GM12891 (cell line): ENCODE data around the gene THEM4.

Experiments used
- DNase-seq: peaks from one replicate; pipeline ENCODE4 v3.0.0; 2011; ENCODE audit warnings: low spot score; ENCODE audit not compliant: insufficient read length
- FAIRE-seq: peaks from 2 replicates; lab custom pipeline; 2011; peaks lifted over from hg19 to GRCh38; lab: Jason Lieb, UNC
- PAX5 ChIP-seq: IDR thresholded peaks from 2 replicates; pipeline ENCODE4 v1.6.1; 2011; ENCODE audit warnings: low read length, moderate library complexity, mild to moderate bottlenecking; ENCODE audit not compliant: insufficient read depth, severe bottlenecking
- POLR2A ChIP-seq: IDR thresholded peaks from 2 replicates; pipeline ENCODE4 v1.6.1; 2011; ENCODE audit warnings: low read depth, low read length, control low read depth
- POLR2AphosphoS5 ChIP-seq: IDR thresholded peaks from 2 replicates; pipeline ENCODE4 v1.6.1; 2011; ENCODE audit warnings: low read depth, low read length, control low read depth
- POU2F2 ChIP-seq: IDR thresholded peaks from 2 replicates; pipeline ENCODE4 v1.6.1; 2011; ENCODE audit warnings: low read depth, mild to moderate bottlenecking, control low read depth, low read length, moderate library complexity
- SPI1 ChIP-seq: IDR thresholded peaks from 2 replicates; pipeline ENCODE4 v1.6.1; 2011; ENCODE audit warnings: low read depth, low read length, control low read depth
- TAF1 ChIP-seq: IDR thresholded peaks from 2 replicates; pipeline ENCODE4 v1.6.1; 2011; ENCODE audit warnings: low read depth, low read length, control low read depth

Gene THEM4

GRCh38 chr1:151838222-151839081, 70.9 kb downstream of the THEM4 start:
- DNase-seq (peak; percentile 53), FAIRE-seq (peak; percentile 69)
- TF ChIP-seq POLR2AphosphoS5 (no peak), POU2F2 (no peak), PAX5 (no peak), TAF1 (no peak), POLR2A (no peak), SPI1 (no peak)

- no peak for TF ChIP-seq TAF1
- TF ChIP-seq POLR2A, result no peak
- TF ChIP-seq SPI1, result no peak
- TF ChIP-seq POLR2AphosphoS5, result no peak
- no peak for TF ChIP-seq PAX5
- TF ChIP-seq POU2F2, result no peak
- no peak for FAIRE-seq
- no peak for DNase-seq
Observed at GRCh38 chr1:151837884-151838221, 71.5 kb downstream of the THEM4 start.

GRCh38 chr1:151837197-151837596, 72.1 kb downstream of the THEM4 start:
- no peak for TF ChIP-seq SPI1
- DNase-seq, result no peak
- no peak for FAIRE-seq

- DNase-seq (no peak), FAIRE-seq (no peak)
- TF ChIP-seq PAX5 (no peak), POLR2AphosphoS5 (no peak), POU2F2 (no peak), SPI1 (no peak), TAF1 (no peak), POLR2A (no peak)
Observed at GRCh38 chr1:151835596-151835995, 73.7 kb downstream of the THEM4 start.

- no peak for TF ChIP-seq TAF1
- TF ChIP-seq POLR2A, result no peak
- no peak for TF ChIP-seq PAX5
- no peak for TF ChIP-seq SPI1
- no peak for TF ChIP-seq POLR2AphosphoS5
- TF ChIP-seq POU2F2, result no peak
- no peak for FAIRE-seq
- DNase-seq, result no peak
Observed at GRCh38 chr1:151834239-151834638, 75.1 kb downstream of the THEM4 start.

- DNase-seq (no peak), FAIRE-seq (no peak)
- TF ChIP-seq POLR2AphosphoS5 (no peak), POU2F2 (no peak), PAX5 (no peak), SPI1 (no peak), TAF1 (no peak), POLR2A (no peak)
Observed at GRCh38 chr1:151833172-151833900, 76.0 kb downstream of the THEM4 start.

GRCh38 chr1:151832318-151832980, 76.9 kb downstream of the THEM4 start:
- FAIRE-seq (no peak), DNase-seq (no peak)
- TF ChIP-seq POLR2A, result no peak

GRCh38 chr1:151831605-151832004, 77.7 kb downstream of the THEM4 start, which contains the start of gene RORC:
TSS of gene RORC (minus strand) at chr1:151831802. CDS start at chr1:151831764, 38 bp downstream.
- no peak for DNase-seq
- FAIRE-seq, result no peak
- TF ChIP-seq POLR2AphosphoS5 (no peak), PAX5 (no peak), POLR2A (no peak), TAF1 (no peak), POU2F2 (no peak), SPI1 (no peak)

- no peak for TF ChIP-seq PAX5
- TF ChIP-seq POLR2AphosphoS5, result no peak
- TF ChIP-seq TAF1, result no peak
- no peak for TF ChIP-seq POLR2A
- FAIRE-seq (no peak), DNase-seq (no peak)
Observed at GRCh38 chr1:151831256-151831591, 78.1 kb downstream of the THEM4 start.

- TF ChIP-seq PAX5, result no peak
- DNase-seq (no peak), FAIRE-seq (no peak)
Observed at GRCh38 chr1:151830055-151830454, 79.3 kb downstream of the THEM4 start.
